Activated CD4-positive, alpha-beta T cell treated with anti-CD3 and anti-CD28 coated beads for 1 hour (primary cell): Measurements from ENCODE around the gene NOS3.

Source experiments
- DNase-seq: peaks from one replicate; pipeline ENCODE4 v3.0.0-alpha.2; 2020

Gene NOS3

DNA sequence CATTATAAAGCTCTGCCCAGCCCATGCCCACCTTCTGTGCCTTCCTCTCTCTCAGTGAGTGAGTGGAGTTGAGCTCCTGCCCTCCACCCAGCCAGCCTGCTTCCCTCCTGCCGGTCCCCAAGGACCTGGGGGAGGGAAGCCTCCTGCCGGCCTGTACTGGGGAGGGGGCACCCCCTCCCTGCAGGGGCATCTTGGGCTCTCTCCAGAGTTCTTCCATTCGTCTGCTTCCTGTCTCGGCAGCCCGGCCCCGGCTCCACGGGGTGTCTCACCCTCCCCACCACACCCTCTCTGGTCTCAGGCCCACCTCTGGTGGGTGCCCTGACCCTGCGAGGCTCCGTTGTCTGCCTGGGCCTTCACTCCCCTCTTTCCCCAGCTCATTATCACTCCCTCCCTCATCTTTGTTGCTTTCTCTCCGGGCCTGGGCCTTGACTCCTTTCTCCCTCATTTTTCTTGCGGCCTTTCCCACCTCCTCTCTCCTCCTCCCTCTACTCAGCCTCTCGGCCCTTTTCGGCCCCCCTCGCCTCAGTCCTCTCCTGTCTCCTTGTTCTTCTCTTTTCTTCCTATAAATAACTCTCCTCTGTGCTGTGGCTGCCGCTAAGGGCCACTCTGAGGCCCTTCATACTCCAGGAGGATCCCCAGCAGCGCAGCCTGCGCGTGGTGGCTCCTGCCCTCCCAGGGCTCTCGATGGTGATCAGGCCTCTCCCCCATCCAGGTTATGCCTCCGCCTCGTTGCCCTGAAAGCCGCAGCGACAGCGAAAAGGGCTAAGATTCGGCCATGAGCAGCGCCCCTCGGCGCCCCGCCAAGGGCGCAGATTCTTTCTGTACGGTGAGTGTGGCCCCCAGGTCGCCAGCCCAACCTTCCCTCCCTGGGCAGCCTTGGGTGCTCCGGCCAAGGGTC, 70.6 kb downstream of the NOS3 start:
- DNase-seq = no peak

DNA sequence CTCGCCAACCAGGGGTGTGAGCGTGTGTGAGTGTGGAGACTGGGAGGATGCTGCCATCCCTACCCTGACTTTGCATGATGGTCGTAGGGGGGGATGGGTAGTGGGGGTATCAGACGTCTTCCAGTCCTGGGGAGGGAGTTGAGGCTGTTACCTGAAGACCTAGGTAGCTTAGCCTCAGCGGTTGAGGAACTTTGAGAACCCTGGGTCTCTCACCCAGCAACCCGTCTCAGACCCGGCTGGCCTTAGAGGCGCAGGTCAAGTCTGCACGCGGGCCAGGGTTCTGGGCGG, 71.2 kb downstream of the NOS3 start:
- DNase-seq = no peak

DNA sequence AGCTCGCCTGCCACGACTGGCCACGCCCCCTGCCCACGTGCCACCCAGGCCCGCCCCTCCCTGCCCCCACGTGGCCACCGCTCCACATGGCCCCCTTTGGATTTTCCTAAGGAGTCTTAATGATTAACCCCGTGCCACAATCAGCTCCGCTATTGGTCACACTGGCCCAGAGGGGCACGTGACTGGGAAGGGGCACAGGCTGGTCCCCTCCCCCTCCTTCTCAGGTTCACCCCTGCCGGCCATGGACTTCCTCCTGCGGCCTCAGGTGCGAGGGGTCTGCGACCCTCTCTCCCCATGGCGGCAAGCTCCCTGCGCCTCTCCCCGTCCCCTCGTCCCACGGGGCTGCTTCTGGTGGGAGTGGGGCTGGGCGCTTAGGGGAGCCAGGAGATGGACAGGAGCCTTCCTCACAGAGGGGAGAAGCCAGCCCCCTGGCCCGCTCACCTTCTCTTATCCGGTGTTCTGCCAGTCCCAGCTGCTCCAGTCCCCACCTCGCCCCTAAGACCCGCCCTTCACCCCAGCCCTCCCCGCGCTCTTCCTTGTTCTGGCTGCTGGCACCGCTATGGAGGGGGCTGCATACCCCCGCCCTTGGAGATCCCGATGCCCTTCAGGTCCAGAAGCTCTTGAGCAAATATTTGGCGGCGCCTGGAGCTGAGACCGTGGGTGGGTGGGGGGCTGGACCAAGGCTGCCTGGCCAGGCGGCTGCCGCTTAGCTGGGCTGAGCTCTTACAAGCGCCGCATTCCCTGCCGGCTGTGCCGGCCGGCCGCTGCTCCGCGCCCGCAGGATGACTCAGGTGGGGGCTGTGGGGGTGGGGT, 71.8 kb downstream of the NOS3 start:
- no peak for DNase-seq

DNA sequence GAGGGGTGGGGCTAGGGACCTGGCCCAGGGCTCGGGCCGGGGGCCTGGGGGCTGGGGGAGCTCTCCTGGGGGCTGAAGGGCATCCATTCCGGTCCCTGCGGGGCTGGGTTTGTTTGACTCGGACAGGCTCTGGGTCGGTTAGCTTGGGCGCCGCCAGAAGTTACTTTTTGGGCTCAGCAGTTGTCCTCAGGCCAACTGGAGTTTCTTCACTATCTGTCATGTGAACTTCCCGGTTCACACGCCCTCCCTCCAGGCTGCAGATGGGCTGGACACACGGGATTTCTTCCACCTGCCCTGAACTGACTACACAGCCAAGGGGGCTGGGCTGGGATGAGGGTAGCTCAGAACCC, 72.4 kb downstream of the NOS3 start:
- DNase-seq = no peak
